Measurements from ENCODE around the gene SLCO3A1. TPM values are rescaled to one million over a fixed set of nuclear protein-coding genes. Genes with fewer than 3 reads are reported as not detected.
A peak's percentile ranks its signal among the peaks of the same experiment; 100 is the strongest.

The SLCO3A1 gene
- total RNA-seq, 2 experiments from 2014 or later, result 8.5 to 40.0 TPM

GRCh38 chr15:91845720-91846119 is 7.8 kb upstream of the SLCO3A1 start:
- BruUV-seq (replicated peaks), result no TSS peak
- ChIA-PET POLR2A (interaction anchor here (0.6 to 0.8 kb wide), 2 partner anchors 92 to 394 kb away, joined by 3 read pairs; no protein-coding TSS in a partner anchor), CTCF (ENCODE audit: unreplicated experiment) (no interaction called here)
- no peaks in the 10 kb centered on the region for H3K9me2 ChIP-seq (ENCODE audit: insufficient read depth, low read length)
- intact Hi-C loops (cut with micrococcal nuclease; ENCODE audit: unreplicated experiment), result no loop called here
- no peak for TF ChIP-seq EZH2phosphoT487 (IDR thresholded peaks at IDR 0.05; ENCODE audit: borderline replicate concordance, low read depth, low read length)
- no peak for TF ChIP-seq CTCF (conservative IDR thresholded peaks at IDR 0.05; ENCODE audit: low read length)
- H3K4me1 ChIP-seq (ENCODE audit: insufficient read depth, low read length, poor library complexity, severe bottlenecking), result no peaks in the 10 kb centered on the region
- H3K79me2 ChIP-seq (ENCODE audit: insufficient read depth, low read depth, low read length), result no peaks in the 10 kb centered on the region
- DNase-seq (ENCODE audit: low spot score), result no peak
- no peaks in the 10 kb centered on the region for H3K9me3 ChIP-seq (ENCODE audit: low read length)
- no peak overlapping the region for H2AFZ ChIP-seq (ENCODE audit: low read length)
- no peak overlapping the region for H3K27ac ChIP-seq (ENCODE audit: low read depth, low read length, poor library complexity, severe bottlenecking)
- no peak overlapping the region for H3K4me2 ChIP-seq (ENCODE audit: low read length)
- H4K20me1 ChIP-seq (ENCODE audit: insufficient read depth, low read length), result no peaks in the 10 kb centered on the region
- H3K4me3 ChIP-seq (ENCODE audit: low read depth, low read length, poor library complexity, severe bottlenecking), result no peak overlapping the region
- no peaks in the 10 kb centered on the region for H3K36me3 ChIP-seq (ENCODE audit: insufficient read depth, low read length)

GRCh38 chr15:91849180-91849579 is 4.3 kb upstream of the SLCO3A1 start:
- POLR2A ChIA-PET, result interaction anchor here (0.6 to 1.1 kb wide), 2 partner anchors 16 to 89 kb away, joined by 3 to 4 read pairs; no protein-coding TSS in a partner anchor
- DNase-seq (ENCODE audit: low spot score), result no peak
- H3K27ac ChIP-seq (ENCODE audit: low read depth, low read length, poor library complexity, severe bottlenecking), result no peak overlapping the region
- H3K4me1 ChIP-seq (ENCODE audit: insufficient read depth, low read length, poor library complexity, severe bottlenecking), result peaks cover 11% of the 10 kb centered on the region
- no peaks in the 10 kb centered on the region for H3K36me3 ChIP-seq (ENCODE audit: insufficient read depth, low read length)
- peaks cover 6% of the 10 kb centered on the region; the same call in 1 of the 2 replicates for H3K79me2 ChIP-seq (ENCODE audit: insufficient read depth, low read depth, low read length)
- H3K4me2 ChIP-seq (ENCODE audit: low read length), result no peak overlapping the region
- intact Hi-C loops (cut with micrococcal nuclease; ENCODE audit: unreplicated experiment), result no loop called here
- H3K9me3 ChIP-seq (ENCODE audit: low read length), result no peaks in the 10 kb centered on the region
- TF ChIP-seq CTCF (conservative IDR thresholded peaks at IDR 0.05; ENCODE audit: low read length), result no peak
- TF ChIP-seq EZH2phosphoT487 (IDR thresholded peaks at IDR 0.05; ENCODE audit: borderline replicate concordance, low read depth, low read length), result no peak
- no peaks in the 10 kb centered on the region for H4K20me1 ChIP-seq (ENCODE audit: insufficient read depth, low read length)
- CTCF ChIA-PET (ENCODE audit: unreplicated experiment), result no interaction called here
- no peak overlapping the region for H3K4me3 ChIP-seq (ENCODE audit: low read depth, low read length, poor library complexity, severe bottlenecking)
- H2AFZ ChIP-seq (ENCODE audit: low read length), result no peak overlapping the region
- no peaks in the 10 kb centered on the region for H3K9me2 ChIP-seq (ENCODE audit: insufficient read depth, low read length)
- BruUV-seq (replicated peaks), result no TSS peak

GRCh38 chr15:91849749-91850161 is 3.8 kb upstream of the SLCO3A1 start:
- H2AFZ ChIP-seq (ENCODE audit: low read length), result no peak overlapping the region
- CTCF ChIA-PET (ENCODE audit: unreplicated experiment), result interaction anchor here (0.9 kb wide), 1 partner anchor 13 kb away, joined by 3 read pairs; no protein-coding TSS in a partner anchor
- TF ChIP-seq CTCF (conservative IDR thresholded peaks at IDR 0.05; ENCODE audit: low read length) (peak; percentile 80), EZH2phosphoT487 (IDR thresholded peaks at IDR 0.05; ENCODE audit: borderline replicate concordance, low read depth, low read length) (no peak)
- H3K9me3 ChIP-seq (ENCODE audit: low read length), result no peaks in the 10 kb centered on the region
- H3K27ac ChIP-seq (ENCODE audit: low read depth, low read length, poor library complexity, severe bottlenecking), result no peak overlapping the region
- intact Hi-C loops (cut with micrococcal nuclease; ENCODE audit: unreplicated experiment), result loop anchor here (5.0 to 10.0 kb wide), 4 partner anchors 125 to 1058 kb away; no protein-coding TSS in a partner anchor
- no peaks in the 10 kb centered on the region for H3K36me3 ChIP-seq (ENCODE audit: insufficient read depth, low read length)
- H3K4me3 ChIP-seq (ENCODE audit: low read depth, low read length, poor library complexity, severe bottlenecking), result no peak overlapping the region
- H3K9me2 ChIP-seq (ENCODE audit: insufficient read depth, low read length), result no peaks in the 10 kb centered on the region
- no peaks in the 10 kb centered on the region for H4K20me1 ChIP-seq (ENCODE audit: insufficient read depth, low read length)
- H3K79me2 ChIP-seq (ENCODE audit: insufficient read depth, low read depth, low read length), result peaks cover 11% of the 10 kb centered on the region; the same call in 1 of the 2 replicates
- DNase-seq (ENCODE audit: low spot score), result peak; percentile 63
- BruUV-seq (replicated peaks), result no TSS peak
- POLR2A ChIA-PET, result interaction anchor here (0.6 to 1.1 kb wide), 5 partner anchors 15 to 580 kb away, joined by 3 to 4 read pairs (median 3); no protein-coding TSS in a partner anchor
- no peak overlapping the region for H3K4me2 ChIP-seq (ENCODE audit: low read length)
- H3K4me1 ChIP-seq (ENCODE audit: insufficient read depth, low read length, poor library complexity, severe bottlenecking), result peaks cover 11% of the 10 kb centered on the region
